Neural progenitor cell (in vitro differentiated cells): ENCODE data around the gene ARSB. TPM values are rescaled to one million over a fixed set of nuclear protein-coding genes. Genes with fewer than 3 reads are reported as not detected.
"Not testable (repeated sequence)": the region's sequence is repeated elsewhere in the genome, so short reads cannot be mapped to it uniquely, and the experiment has no call there.

Experiments
- DNase-seq: peaks from one replicate; pipeline ENCODE4 v3.0.0-alpha.2; 2016; ENCODE audit warnings: low spot score
- H2AFZ ChIP-seq: fragments of 200-600 bp; sonication (generic); replicated peaks from 2 replicates; pipeline ENCODE4 v1.6.1; 2016; ENCODE audit warnings: antibody characterized with exemption
- H3F3A ChIP-seq: fragments of 200-600 bp; sonication (generic); 2 replicates; pipeline ENCODE4 v1.6.1; 2016; ENCODE audit warnings: antibody characterized with exemption, low read depth
- H3K27ac ChIP-seq: fragments of 200-600 bp; sonication (generic); 2 replicates; pipeline ENCODE4 v1.5.1; 2016; ENCODE audit warnings: mild to moderate bottlenecking
- H3K27me3 ChIP-seq: fragments of 200-600 bp; sonication (generic); 2 replicates; pipeline ENCODE4 v1.6.1; 2016; ENCODE audit warnings: mild to moderate bottlenecking, moderate library complexity
- H3K36me3 ChIP-seq: fragments of 200-600 bp; sonication (generic); 2 replicates; pipeline ENCODE4 v1.5.1; 2016
- H3K4me1 ChIP-seq: fragments of 200-600 bp; sonication (generic); 2 replicates; pipeline ENCODE4 v1.6.1; 2016; ENCODE audit warnings: mixed run types
- H3K4me2 ChIP-seq: fragments of 200-600 bp; sonication (generic); 2 replicates; pipeline ENCODE4 v1.6.1; 2016
- H3K4me3 ChIP-seq: fragments of 200-600 bp; sonication (generic); 2 replicates; pipeline ENCODE4 v1.5.1; 2016
- H3K79me2 ChIP-seq: fragments of 200-600 bp; sonication (generic); 2 replicates; pipeline ENCODE4 v1.6.1; 2016; ENCODE audit warnings: low read depth
- H3K9ac ChIP-seq: fragments of 200-600 bp; sonication (generic); 2 replicates; pipeline ENCODE4 v1.6.1; 2016
- H3K9me3 ChIP-seq: fragments of 200-600 bp; sonication (generic); 2 replicates; pipeline ENCODE4 v1.5.1; 2016; ENCODE audit warnings: low read depth
- H4K20me1 ChIP-seq: fragments of 200-600 bp; sonication (generic); 2 replicates; pipeline ENCODE4 v1.6.1; 2016; ENCODE audit warnings: low read depth
- H3K27ac Mint-ChIP-seq: 3 replicates; pipeline ENCODE4 v1.8.0; 2021; ENCODE audit warnings: mixed read lengths
- H3K27me3 Mint-ChIP-seq: 2 replicates; pipeline ENCODE4 v1.8.0; 2022; ENCODE audit warnings: low read depth, mild to moderate bottlenecking, inconsistent platforms, moderate library complexity, mixed read lengths; ENCODE audit not compliant: insufficient read depth
- H3K36me3 Mint-ChIP-seq: 3 replicates; pipeline ENCODE4 v1.8.0; 2021; ENCODE audit warnings: mixed read lengths
- H3K4me1 Mint-ChIP-seq: 3 replicates; pipeline ENCODE4 v1.8.0; 2021; ENCODE audit warnings: mixed read lengths
- H3K4me3 Mint-ChIP-seq: 3 replicates; pipeline ENCODE4 v1.8.0; 2021; ENCODE audit warnings: mild to moderate bottlenecking, moderate library complexity, mixed read lengths
- H3K9me3 Mint-ChIP-seq: 3 replicates; pipeline ENCODE4 v1.8.0; 2020; ENCODE audit warnings: mixed read lengths
- EZH2 ChIP-seq: fragments of 200-600 bp; sonication (generic); IDR thresholded peaks from 2 replicates; pipeline ENCODE4 v1.6.1; 2017; ENCODE audit warnings: antibody characterized with exemption, mild to moderate bottlenecking, moderate library complexity
- EZH2phosphoT487 ChIP-seq: fragments of 200-600 bp; sonication (generic); IDR thresholded peaks from 2 replicates; pipeline ENCODE4 v1.6.1; 2017; ENCODE audit warnings: antibody characterized with exemption
- total RNA-seq: library from RNA; depleted of rRNA; stranded (reverse); fragments of >200 nt; gene quantifications from 2 replicates; pipeline ENCODE4 v1.2.3, GENCODE V29; 2015; ENCODE audit warnings: low replicate concordance
- TF ChIP-seq, protein P1 (sequence below): fragments of 200-600 bp; sonication (generic); IDR thresholded peaks from 2 replicates; pipeline ENCODE4 v1.5.1; 2017; ENCODE audit warnings: antibody characterized with exemption, mild to moderate bottlenecking

ARSB gene
- total RNA-seq, 1 donor from 2014 or later = 15.3 TPM

DNA sequence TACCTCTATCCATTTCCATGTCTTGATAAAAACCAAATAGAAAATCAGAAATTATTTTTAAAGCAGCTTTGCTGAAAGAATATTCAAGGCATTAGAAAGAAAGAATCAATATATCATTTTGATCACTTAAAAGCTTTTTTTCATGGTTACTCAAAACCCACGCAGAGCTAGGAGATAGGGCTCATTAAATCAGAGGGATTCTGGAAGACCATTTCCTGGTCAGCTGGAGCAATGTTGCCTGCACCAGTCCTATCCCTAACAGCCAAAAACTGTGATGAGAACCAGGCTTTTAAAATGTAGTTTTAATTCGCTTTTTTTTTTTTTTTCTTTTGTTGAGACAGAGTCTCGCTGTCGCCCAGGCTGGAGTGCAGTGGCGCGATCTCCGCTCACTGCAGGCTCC, 72.3 kb downstream of the ARSB start:
- Mint-ChIP-seq H3K4me3 (no peak overlapping the region), H3K27me3 (no peaks in the 10 kb centered on the region), H3K36me3 (peaks cover 2% of the 10 kb centered on the region), H3K4me1 (peaks cover 30% of the 10 kb centered on the region), H3K27ac (no peak overlapping the region), H3K9me3 (no peaks in the 10 kb centered on the region)
- no peaks in the 10 kb centered on the region for H3K9me3 ChIP-seq
- no peak overlapping the region for H2AFZ ChIP-seq
- no peaks in the 10 kb centered on the region for H4K20me1 ChIP-seq
- H3K27me3 ChIP-seq = no peaks in the 10 kb centered on the region
- H3F3A ChIP-seq = peaks cover 7% of the 10 kb centered on the region
- no peaks in the 10 kb centered on the region for H3K36me3 ChIP-seq
- no peak for DNase-seq
- H3K4me3 ChIP-seq = no peak overlapping the region
- no peak overlapping the region for H3K27ac ChIP-seq
- no peak overlapping the region for H3K9ac ChIP-seq
- no peaks in the 10 kb centered on the region for H3K79me2 ChIP-seq
- peaks cover 13% of the 10 kb centered on the region for H3K4me1 ChIP-seq
- no peak overlapping the region for H3K4me2 ChIP-seq
- TF ChIP-seq, protein P1, sequence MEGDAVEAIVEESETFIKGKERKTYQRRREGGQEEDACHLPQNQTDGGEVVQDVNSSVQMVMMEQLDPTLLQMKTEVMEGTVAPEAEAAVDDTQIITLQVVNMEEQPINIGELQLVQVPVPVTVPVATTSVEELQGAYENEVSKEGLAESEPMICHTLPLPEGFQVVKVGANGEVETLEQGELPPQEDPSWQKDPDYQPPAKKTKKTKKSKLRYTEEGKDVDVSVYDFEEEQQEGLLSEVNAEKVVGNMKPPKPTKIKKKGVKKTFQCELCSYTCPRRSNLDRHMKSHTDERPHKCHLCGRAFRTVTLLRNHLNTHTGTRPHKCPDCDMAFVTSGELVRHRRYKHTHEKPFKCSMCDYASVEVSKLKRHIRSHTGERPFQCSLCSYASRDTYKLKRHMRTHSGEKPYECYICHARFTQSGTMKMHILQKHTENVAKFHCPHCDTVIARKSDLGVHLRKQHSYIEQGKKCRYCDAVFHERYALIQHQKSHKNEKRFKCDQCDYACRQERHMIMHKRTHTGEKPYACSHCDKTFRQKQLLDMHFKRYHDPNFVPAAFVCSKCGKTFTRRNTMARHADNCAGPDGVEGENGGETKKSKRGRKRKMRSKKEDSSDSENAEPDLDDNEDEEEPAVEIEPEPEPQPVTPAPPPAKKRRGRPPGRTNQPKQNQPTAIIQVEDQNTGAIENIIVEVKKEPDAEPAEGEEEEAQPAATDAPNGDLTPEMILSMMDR = no peak
- no peak for TF ChIP-seq EZH2
- TF ChIP-seq EZH2phosphoT487 = no peak

DNA sequence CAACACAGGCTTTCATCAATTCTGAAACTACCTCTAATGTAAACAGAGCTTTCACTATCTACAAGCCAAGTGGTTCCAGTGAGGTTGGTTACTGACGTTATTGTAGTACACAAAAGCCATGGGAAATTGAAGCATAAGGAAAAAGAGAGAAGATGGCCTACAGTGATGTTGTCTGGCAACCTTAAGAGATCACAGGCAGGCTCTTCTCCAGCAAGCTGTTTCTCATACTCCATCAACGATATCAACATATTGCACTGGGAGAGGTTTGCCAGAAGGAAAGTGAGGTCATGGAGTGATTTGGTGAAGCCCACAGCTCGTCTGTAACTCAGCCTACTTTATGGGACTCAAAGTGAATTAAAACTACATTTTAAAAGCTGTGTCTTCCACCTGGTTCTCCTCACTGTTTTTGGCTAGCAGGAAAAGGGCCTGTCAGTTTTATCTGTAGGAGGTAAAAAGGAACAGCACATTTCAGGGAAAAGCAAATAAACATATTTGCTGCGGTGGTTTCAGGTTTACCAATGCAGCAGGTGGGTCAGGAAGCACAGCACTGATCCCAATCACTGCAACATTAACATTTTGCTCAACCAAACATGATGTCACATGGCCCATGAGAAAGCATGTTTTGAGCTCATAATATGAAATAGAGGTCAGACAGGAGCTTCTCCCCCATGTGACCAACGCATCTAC, 72.9 kb downstream of the ARSB start:
- no peaks in the 10 kb centered on the region for H3K36me3 ChIP-seq
- no peak for DNase-seq
- H3K4me1 ChIP-seq = peaks cover 15% of the 10 kb centered on the region
- H3K4me2 ChIP-seq = no peak overlapping the region
- H3K9ac ChIP-seq = no peak overlapping the region
- H3K4me3 Mint-ChIP-seq = no peak overlapping the region
- H3K79me2 ChIP-seq = no peaks in the 10 kb centered on the region
- H3K27me3 ChIP-seq = no peaks in the 10 kb centered on the region
- peaks cover 2% of the 10 kb centered on the region for H3K36me3 Mint-ChIP-seq
- no peaks in the 10 kb centered on the region for H3K9me3 ChIP-seq
- H3K9me3 Mint-ChIP-seq = no peaks in the 10 kb centered on the region
- no peak overlapping the region for H3K27ac Mint-ChIP-seq
- no peak overlapping the region for H2AFZ ChIP-seq
- no peak for TF ChIP-seq EZH2
- no peak for TF ChIP-seq EZH2phosphoT487
- TF ChIP-seq, protein P1 = no peak
- no peak overlapping the region for H3K4me3 ChIP-seq
- no peaks in the 10 kb centered on the region for H3K27me3 Mint-ChIP-seq
- no peak overlapping the region for H3K27ac ChIP-seq
- peaks cover 7% of the 10 kb centered on the region for H3F3A ChIP-seq
- H3K4me1 Mint-ChIP-seq = peaks cover 35% of the 10 kb centered on the region
- H4K20me1 ChIP-seq = no peaks in the 10 kb centered on the region

DNA sequence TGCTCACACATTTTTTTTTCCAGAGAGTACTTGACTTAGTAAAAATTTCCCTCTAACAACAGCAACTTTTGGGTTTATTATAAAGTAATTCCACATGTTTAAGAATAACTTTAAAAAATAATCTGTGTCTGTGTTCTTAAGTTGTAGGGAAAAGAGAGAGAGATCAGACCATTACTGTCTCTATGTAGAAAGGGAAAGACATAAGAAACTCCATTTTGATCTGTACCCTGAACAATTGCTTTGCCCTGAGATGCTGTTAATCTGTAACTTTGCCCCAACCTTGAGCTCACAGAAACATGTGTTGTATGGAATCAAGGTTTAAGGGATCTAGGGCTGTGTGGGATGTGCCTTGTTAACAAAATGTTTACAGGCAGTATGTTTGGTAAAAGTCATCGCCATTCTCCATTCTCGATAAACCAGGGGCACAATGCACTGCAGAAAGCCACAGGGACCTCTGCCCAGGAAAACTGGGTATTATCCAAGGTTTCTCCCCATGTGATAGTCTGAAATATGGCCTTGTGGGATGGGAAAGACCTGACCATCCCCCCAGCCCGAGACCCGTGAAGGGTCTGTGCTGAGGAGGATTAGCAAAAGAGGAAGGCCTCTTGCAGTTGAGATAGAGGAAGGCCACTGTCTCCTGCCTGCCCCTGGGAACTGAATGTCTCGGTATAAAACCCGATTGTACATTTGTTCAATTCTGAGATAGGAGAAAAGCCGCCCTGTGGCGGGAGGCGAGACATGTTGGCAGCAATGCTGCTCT, 75.7 kb downstream of the ARSB start:
- not testable (repeated sequence) for DNase-seq, H3K9me3 Mint-ChIP-seq, H3K9ac ChIP-seq, H3K4me2 ChIP-seq, H3K4me3 ChIP-seq, H2AFZ ChIP-seq, H3K36me3 ChIP-seq, H3K36me3 Mint-ChIP-seq, H4K20me1 ChIP-seq, H3F3A ChIP-seq, H3K9me3 ChIP-seq, H3K27me3 Mint-ChIP-seq, H3K27ac ChIP-seq, H3K79me2 ChIP-seq, H3K27me3 ChIP-seq, H3K4me3 Mint-ChIP-seq
- H3K4me1 ChIP-seq = peaks cover 15% of the 10 kb centered on the region
- H3K27ac Mint-ChIP-seq = peak overlapping the region; percentile 13
- H3K4me1 Mint-ChIP-seq = peaks cover 39% of the 10 kb centered on the region
